GM18951 (cell line): ENCODE results near the gene ADPRS.

ENCODE experiments used
- POLR2A ChIP-seq: IDR thresholded peaks from 4 replicates; pipeline ENCODE4 v1.6.1; 2011; ENCODE audit warnings: mild to moderate bottlenecking; ENCODE audit not compliant: insufficient read length, insufficient read depth; ENCODE audit errors: extremely low read depth
- in situ Hi-C: fragments of 300-500 bp; cut with MboI; formaldehyde crosslinking; loops from one replicate; pipeline ENCODE4 v1.12.0; 2022; ENCODE audit warnings: low sequenced_read_pairs, mixed read lengths, inconsistent platforms; ENCODE audit not compliant: unreplicated experiment

The ADPRS gene, protein sequence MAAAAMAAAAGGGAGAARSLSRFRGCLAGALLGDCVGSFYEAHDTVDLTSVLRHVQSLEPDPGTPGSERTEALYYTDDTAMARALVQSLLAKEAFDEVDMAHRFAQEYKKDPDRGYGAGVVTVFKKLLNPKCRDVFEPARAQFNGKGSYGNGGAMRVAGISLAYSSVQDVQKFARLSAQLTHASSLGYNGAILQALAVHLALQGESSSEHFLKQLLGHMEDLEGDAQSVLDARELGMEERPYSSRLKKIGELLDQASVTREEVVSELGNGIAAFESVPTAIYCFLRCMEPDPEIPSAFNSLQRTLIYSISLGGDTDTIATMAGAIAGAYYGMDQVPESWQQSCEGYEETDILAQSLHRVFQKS

DNA sequence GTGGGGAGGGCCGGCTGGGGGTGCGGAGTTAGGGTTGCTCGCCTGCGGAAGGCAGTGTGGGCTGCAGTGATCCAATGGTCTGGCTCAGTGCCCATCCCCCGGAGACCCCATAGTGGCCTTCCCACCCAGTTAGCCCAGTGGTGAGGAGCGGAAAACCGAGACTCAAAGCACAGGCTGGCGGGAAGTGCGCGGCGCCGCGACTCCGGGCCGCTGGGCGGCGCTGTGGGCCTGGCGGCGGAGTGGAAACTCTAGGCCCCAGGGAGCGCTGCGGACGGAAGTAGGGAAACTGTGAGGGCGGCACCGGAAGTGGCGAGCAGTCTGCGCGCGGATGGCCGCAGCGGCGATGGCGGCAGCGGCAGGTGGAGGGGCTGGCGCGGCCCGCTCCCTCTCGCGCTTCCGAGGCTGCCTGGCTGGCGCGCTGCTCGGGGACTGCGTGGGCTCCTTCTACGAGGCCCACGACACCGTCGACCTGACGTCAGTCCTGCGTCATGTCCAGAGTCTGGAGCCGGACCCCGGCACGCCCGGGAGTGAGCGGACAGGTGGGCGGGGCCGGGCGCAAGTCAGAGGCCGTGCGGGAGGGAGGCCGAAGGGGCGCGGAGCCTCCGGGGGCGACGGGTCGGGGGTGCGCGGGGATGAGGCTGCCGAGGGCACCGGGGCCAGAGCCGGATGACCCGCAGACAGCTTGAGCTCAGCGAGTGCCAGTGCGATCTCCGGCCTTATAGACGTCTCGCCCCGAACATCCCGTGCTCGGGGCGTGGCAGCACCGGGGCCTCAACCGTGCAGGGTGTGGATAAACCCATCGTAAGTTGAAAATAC lies at the start of gene ADPRS:
ADPRS (plus strand) TSS at position 316 of the 816 bp plus-strand sequence; CDS start at position 329, 13 bp downstream.
- peak; percentile 98 for TF ChIP-seq POLR2A
- in situ Hi-C loops: no loop called here

DNA sequence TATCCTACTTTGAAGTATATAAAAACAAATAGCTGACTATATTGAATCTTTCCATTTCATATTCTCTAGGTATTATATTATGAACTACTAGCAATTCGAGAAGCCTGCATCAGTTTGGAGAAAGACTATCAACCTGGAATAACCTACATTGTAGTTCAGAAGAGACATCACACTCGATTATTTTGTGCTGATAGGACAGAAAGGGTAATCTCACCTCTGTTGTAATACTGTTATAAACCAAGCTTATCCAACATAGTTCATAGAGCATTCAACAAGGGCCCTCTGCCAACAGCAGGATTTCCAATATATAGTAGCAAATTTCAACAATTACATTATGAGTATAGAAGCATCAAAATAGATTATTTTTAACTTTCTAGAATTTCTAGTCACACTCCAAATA lies 48.5 kb upstream of the ADPRS start:
- in situ Hi-C loops: no loop called here
- no peak for TF ChIP-seq POLR2A

DNA sequence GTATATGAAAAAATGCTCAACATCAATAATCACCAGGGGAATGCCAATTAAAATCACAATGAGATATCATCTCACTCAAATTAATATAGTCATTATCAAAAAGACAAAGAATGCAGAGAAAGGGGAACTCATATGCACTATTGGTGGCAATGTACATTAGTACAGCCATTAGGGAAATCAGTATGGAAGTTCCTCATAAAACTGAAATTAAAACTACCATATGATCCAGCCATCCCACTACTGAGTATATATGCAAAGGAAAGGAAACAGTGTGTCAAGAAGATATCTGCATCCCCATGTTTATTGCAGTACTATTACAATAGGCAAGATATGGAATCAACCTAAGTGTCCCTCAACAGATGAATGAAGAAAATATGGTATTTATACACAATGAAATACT lies 36.9 kb upstream of the ADPRS start:
- TF ChIP-seq POLR2A: no peak
- in situ Hi-C loops: no loop called here

DNA sequence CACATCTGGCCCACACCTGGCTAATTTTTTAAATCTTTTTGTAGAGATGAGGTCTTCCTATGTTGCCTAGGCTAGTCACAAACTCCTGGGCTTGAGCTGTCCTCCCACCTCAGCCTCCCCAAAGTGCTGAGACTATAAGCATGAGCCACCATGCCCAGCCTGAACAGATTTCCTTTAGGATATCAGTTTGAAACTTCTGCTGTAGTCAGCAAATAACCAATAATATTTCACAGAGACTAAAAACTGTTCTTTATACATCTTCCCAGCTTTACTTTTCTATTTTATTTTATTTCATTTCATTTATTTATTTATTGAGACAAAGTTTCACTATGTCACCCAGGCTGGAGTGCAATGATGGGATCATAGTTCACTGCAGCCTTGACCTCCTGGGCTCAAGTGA lies 34.7 kb upstream of the ADPRS start:
- no peak for TF ChIP-seq POLR2A
- in situ Hi-C loops: no loop called here

DNA sequence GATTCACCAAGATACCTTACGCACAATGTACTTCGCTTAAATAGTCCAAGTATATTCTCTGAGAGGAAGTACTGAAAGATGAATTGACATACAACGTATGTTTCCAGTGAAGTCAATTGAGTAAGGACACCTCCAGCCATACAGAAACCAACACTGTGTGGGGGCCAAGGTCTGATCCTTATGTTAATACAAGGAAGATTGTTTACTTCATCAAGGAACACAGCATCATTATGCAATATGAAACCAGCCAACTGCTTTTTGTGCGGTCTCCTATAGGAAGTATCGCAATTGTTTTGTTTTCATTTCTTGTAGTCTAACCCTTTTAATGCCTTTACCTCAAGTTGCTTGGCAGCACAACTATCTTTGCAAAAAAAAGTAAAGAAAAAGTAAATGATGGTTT lies 33.0 kb upstream of the ADPRS start:
- in situ Hi-C loops: no loop called here
- TF ChIP-seq POLR2A: no peak

DNA sequence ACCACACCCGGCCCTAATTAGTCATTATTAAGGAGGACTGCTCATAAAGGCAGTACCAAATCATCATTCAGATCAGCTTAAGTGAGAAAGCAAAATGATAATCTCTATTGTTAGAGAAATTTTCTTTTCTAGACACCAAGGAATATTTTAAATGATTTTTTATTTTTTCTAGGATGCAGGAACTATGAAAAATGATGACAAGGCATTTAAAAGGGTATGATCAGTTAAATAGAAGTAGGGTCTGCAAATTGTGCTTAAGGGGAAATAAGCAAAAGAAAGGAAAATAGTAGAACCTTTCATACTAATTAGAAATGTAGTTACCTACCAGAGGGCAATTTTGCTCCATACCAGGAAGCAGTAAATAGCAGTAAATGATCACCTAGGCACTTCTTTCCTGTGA lies 26.4 kb upstream of the ADPRS start:
- no peak for TF ChIP-seq POLR2A
- in situ Hi-C loops: no loop called here

DNA sequence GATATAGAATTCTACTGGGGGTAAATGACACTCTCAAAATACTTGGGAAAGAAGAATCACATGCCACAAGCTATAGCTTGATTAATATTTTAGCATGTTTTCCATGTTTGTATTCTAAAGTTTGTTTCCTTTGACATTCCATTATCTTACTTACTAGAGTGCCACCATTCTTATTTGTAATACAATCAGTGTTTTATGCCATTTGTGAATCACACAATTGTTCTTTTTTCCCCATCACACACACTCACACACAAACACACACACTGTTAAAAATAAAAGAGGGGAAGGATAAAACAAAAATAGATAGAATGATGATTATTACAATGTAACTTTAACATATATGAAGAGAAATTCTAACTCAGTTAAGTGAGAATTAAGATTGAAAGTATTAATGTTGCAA lies 20.8 kb upstream of the ADPRS start:
- no peak for TF ChIP-seq POLR2A

DNA sequence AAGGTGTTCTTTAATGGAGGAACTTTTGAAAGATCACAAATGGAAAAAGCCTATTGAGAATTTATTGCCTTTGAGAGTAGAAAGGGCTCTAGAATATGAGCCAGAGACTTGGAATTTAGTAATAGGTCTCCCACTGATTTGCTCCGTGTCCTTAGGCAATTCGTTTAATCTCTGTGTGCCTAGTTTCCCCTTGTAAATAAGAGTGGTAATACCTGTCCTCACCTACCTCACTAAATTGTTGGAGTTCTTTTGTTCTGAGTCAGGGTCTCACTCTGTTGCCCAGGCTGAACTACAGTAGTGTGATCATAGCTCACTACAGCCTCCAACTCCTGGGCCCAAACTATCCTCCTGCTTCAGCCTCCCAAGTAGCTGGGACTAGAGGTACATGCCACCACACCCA lies 19.8 kb upstream of the ADPRS start:
- no peak for TF ChIP-seq POLR2A
- in situ Hi-C loops: no loop called here

More for the DNA sequence above, 20.8 kb upstream of the ADPRS start:
- in situ Hi-C loops: no loop called here

DNA sequence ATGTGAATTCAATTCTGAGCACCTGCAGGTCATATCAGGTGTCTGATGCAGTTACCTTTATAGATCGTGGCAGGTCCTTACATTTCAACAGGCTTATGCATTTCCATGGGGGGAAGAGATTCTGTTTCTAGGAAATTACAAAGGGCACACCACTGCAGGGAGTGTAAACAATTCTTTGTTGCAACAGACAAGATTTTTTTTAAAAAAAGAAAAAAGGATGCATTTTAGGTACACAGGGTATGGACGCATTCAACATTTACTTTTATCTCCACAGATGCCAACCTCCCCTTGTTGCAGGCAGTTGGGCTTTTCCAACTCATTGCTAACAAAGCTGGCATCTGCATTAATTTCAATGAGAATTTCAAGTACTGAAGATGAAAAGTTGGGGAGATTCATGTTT lies 18.3 kb upstream of the ADPRS start:
- no peak for TF ChIP-seq POLR2A
- in situ Hi-C loops: no loop called here

DNA sequence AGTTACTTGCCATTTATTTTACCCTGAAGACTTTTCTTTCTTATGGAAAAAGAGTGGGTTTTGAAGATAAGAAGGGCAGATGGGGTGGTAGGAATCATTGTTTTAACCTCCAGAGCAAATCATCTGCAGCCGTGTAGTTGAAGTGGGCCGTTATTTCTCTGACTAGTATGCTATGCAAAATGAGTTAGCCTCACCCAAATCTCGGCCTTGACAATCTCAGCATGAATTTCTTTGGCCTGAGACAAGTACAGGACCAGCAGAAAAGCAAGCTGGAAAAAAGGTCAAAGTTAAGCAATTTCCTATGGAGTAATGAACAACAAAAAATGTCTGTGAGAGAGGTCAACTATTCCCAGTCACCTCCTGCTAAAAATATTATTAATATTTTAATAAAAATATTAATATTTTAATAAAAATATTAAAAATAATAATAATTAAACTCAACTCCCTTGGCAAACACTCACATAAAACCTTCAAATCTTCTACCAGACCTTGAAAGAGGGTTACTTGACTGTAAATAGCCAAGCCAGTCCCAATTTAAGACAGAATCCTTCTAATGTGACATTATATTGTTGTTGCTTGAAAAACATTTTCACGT lies 11.6 kb upstream of the ADPRS start:
- in situ Hi-C loops: no loop called here
- TF ChIP-seq POLR2A: no peak

DNA sequence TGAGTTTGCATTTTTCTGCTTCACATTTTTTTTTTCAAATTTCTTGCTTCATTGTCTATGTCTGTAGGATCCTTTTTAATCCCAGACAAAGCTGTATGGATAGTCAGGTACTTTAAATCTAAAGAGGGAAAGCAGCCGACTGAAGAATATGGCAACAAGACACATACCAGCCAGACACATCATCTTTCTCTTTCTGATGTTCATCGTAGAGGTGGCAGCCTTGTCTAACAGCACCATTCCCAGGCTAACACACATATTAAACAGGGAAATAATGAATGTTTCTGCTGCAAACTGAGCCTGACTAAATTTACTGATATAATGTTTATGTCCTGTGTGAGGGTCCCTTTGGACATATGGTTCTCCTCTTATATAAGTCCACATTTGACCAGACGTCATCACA lies 8.5 kb upstream of the ADPRS start:
- in situ Hi-C loops: no loop called here
- no peak for TF ChIP-seq POLR2A

DNA sequence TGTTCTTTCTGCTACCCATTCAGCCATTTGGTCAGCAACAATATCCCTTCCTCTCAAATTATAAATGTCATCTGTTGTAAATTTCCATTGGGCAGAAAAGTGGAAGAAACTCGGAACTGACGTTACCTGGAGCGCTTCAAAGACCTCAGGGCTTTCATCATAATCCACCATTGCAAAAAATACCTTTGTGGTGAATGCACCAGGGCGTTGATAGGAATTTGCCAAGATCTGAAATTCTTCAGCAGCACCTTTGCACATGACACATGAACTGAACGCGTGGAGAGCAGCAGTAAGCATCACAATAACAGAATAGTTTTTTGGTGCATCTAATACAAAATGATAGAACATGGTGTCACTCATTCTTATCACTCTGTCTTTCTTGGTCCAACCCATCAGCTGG lies 7.9 kb upstream of the ADPRS start:
- TF ChIP-seq POLR2A: no peak
- in situ Hi-C loops: no loop called here

DNA sequence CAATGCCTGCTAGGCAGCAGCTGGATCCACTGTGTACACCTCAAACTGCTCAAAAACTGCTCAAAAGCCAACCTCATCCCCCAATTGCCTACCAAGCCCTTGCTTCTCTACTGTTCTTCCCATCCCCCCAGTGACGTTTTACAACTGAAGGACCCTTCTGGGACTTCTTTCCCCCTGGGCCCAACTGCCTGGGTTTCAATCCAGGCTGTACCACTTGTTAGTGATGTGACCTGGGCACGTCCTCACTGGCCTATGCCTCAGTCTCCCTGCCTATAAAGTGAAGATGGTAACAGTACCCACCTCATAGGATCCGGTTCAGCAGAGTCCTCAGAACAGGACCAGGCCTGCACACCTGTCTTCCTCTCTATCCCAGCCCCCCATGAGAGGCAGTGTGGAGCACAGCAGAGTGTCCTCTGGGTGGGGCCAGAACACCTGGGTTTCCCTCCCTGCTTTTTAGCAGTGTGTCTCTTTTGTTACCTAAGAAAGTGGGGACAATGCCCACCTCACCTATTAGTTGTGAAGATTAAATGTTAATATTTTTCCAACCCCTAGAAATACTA lies 6.7 kb upstream of the ADPRS start:
- no peak for TF ChIP-seq POLR2A
- in situ Hi-C loops: no loop called here

DNA sequence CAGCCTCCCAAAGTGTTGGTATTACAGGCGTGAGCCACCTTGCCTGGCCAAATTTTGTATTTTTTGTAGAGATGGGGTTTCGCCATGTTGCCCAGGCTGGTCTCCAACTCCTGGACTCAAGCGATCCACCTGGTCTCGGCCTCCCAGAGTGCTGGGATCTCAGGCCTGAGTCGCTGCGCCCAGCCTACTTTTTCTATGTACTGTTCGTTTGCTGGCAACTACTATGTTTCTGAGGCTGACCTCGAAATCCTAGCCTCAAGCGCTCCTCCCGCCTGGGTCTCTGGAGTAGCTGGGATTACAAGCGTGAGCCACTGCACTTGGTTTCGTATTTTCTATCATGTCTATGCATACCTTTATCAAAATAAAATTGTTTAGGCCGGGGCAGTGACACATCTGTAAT lies 5.5 kb upstream of the ADPRS start:
- in situ Hi-C loops: no loop called here
- TF ChIP-seq POLR2A: no peak
